Fibroblast of the aortic adventitia (primary cell): ENCODE data around the gene LGALS3BP. TPM values are rescaled to one million over a fixed set of nuclear protein-coding genes. Genes with fewer than 3 reads are reported as not detected.
A peak's percentile ranks its signal among the peaks of the same experiment; 100 is the strongest.

Experiments
- DNase-seq: peaks from one replicate; pipeline ENCODE4 v3.0.0-alpha.2; 2010; ENCODE audit warnings: low read depth
- H3K4me3 ChIP-seq: 2 replicates; pipeline ENCODE4 v1.5.1; 2011; ENCODE audit warnings: low read depth, mild to moderate bottlenecking, control low read depth, low read length, moderate library complexity
- total RNA-seq: library from RNA; depleted of rRNA; stranded (reverse); fragments of >200 nt; gene quantifications from 2 replicates; pipeline ENCODE4 v1.2.3, GENCODE V29; 2012; ENCODE audit warnings: low replicate concordance
- TF ChIP-seq, protein P1 (sequence below): IDR thresholded peaks from 2 replicates; pipeline ENCODE4 v1.5.1; 2011; ENCODE audit warnings: mild to moderate bottlenecking, low read length, control low read depth, inconsistent platforms; ENCODE audit not compliant: insufficient read depth

The LGALS3BP gene
- total RNA-seq, 1 donor, result 87.2 TPM

DNA sequence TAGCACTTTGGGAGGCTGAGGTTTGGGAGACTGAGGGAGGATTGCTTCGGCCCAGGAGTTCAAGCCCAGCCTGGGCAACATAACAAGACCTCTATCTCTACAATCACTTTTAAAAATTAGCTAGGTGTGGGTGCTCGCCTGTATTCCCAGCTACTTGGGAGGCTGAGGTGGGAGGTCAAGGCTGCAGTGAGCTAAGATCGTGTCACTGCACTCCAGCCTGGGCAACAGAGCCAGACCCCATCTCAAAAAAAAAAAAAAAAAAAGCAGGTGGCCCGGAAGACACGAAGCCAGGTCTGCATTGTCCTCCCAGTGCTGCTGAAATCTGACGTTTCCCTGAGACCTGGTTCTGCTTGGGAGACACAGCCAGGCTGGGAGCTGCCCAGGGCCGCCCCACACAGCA is 35.7 kb downstream of the LGALS3BP start:
- DNase-seq, result no peak
- TF ChIP-seq, protein P1, sequence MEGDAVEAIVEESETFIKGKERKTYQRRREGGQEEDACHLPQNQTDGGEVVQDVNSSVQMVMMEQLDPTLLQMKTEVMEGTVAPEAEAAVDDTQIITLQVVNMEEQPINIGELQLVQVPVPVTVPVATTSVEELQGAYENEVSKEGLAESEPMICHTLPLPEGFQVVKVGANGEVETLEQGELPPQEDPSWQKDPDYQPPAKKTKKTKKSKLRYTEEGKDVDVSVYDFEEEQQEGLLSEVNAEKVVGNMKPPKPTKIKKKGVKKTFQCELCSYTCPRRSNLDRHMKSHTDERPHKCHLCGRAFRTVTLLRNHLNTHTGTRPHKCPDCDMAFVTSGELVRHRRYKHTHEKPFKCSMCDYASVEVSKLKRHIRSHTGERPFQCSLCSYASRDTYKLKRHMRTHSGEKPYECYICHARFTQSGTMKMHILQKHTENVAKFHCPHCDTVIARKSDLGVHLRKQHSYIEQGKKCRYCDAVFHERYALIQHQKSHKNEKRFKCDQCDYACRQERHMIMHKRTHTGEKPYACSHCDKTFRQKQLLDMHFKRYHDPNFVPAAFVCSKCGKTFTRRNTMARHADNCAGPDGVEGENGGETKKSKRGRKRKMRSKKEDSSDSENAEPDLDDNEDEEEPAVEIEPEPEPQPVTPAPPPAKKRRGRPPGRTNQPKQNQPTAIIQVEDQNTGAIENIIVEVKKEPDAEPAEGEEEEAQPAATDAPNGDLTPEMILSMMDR, result no peak
- no peak overlapping the region for H3K4me3 ChIP-seq

DNA sequence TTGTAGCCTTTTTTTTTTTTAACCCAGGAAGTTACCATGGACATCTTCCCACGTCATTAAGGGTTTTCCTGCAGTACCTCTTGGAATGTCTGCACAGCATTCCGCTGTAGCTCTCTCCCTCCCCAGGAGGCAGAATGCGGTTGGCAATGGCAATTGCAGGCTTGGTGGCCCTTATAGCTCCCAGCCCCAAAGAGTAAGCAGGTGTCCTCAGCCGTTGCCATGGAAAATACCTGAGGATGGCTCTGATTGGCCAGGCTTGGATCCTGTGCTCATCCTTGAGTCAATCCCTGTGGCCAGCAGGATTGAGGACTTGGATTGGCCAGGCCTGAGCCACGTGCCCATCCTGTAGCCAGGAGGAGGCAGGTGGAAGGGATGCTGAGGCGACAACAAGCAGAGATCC is 39.0 kb downstream of the LGALS3BP start:
- TF ChIP-seq, protein P1, result no peak
- H3K4me3 ChIP-seq, result no peak overlapping the region
- no peak for DNase-seq

DNA sequence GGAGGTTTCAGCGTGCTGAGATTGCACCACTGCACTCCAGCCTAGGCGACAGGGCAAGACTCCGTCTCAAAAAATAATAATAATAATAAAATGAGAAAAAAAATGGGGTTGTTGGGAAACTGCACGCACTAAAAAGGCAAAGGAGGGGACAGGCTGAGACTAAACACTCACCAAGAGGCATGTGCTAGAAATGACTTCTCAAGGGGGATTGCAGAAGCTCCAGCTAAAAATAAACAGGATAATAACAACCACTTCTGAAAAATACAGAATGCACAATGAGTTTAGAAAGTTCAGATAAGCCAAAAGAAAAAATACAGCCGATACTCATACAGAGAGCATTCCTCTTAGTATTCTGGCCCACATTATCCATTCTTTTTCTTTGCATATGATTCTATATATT is 39.5 kb downstream of the LGALS3BP start:
- DNase-seq, result no peak
- H3K4me3 ChIP-seq, result no peak overlapping the region
- TF ChIP-seq, protein P1, result no peak

DNA sequence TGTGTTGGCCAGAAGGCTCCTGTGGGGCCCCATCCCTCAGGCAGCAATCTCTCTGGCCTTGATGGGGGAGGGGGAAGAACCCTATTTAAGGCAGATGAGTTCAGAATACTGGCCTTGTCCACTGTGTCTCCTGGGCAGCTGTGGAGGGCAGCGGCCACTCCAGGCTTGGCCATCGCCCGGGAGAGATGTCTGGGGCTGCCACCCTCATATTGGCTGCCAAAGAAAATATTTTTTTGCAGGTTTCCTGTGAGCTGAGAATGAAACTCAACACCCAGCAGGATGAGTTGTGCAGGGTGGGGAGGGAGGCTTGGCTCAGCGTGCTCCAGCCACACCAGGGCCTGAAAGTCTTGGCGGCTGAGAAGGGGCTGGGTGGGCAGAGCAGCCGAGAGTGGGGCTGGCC is 40.1 kb downstream of the LGALS3BP start:
- H3K4me3 ChIP-seq, result no peak overlapping the region
- TF ChIP-seq, protein P1, result no peak
- peak; percentile 56 for DNase-seq

DNA sequence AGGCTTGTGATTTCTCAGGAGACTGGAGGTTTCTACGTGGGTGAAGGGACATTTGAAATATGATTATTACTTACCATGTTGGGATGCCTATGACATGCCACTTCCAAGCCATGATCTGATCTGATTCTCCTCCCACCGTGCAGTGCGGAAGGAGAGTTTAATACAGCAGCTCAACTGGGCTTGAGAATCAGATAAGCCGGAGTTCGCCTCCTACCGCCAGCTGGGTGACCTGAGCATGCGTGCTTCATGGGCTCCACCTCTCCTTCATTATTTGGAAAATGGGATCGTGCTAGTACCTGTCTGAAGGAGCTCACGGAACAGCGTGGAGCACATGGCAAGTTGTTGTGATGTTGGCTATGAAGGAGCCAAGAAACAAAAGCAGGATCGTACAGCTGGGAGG is 42.2 kb downstream of the LGALS3BP start:
- no peak overlapping the region for H3K4me3 ChIP-seq

DNA sequence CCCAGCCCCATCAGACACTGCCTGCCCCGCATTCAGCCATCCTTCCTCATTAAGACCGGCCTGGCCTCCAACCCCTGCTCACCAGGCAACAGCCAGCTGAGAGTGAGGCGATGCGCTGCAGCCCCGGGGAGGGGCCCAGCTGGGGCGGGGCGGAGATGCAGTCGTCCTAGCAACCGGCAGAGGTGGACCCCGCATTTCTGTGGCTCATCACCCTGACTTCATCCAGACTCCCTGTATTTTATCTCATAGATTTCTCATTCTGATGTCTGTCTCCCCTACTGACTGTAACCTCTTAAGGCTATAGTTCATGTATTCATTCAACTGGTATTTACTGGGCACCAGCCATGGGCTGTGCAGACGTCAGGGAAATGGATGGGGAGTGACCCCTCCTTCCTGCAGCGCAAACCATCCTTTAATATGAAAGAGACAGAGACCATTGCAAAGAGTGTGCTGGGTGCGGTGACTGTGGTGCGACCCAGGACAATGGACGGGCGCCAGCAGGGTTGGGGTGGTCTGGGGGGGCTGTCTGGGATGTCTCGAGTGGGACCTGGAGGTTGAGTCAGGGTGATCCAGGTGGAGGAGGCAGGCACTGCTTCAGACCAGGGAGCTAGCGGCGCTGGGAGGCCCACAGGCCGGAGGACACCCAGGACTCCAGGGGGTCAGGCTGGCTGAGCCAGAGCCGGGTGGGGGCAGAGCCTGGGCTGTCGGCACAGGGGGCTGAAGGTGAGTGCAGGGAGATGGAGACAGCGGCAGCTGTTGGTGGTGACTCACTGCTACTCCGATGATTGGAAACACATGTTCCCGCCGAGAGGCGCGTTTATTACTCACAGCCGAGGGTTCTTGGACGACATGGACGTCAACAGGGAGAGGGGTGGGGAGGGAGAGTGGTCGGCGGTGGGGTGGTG is 44.1 kb downstream of the LGALS3BP start:
- peak overlapping the region; percentile 35 for H3K4me3 ChIP-seq
- TF ChIP-seq, protein P1, result no peak
- peak; percentile 99 for DNase-seq

More for the DNA sequence above, 42.2 kb downstream of the LGALS3BP start:
- TF ChIP-seq, protein P1, result no peak
- no peak for DNase-seq
